ENCODE data around the gene MACROD2.

The MACROD2 gene

DNA sequence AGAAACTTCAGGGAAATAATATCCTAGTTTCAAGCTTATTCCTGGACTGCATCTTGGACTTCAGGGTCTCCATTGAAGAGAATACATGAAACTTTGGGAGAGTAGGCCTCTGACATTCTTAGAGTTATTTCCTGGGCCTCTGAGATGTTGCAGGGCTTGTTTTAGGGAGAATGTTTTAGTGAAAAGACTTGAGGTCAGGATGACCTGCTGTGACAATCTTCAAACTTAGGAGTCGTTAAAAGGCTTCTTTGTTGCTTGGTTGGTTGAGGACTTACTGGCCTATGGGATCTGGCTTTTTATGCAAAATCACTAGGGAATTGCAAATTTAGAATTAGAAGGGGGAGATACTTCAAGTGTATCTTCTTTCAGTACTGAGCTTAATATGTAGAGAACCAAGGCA lies 955.3 kb downstream of the MACROD2 start:
- TF ChIP-seq, protein P1, sequence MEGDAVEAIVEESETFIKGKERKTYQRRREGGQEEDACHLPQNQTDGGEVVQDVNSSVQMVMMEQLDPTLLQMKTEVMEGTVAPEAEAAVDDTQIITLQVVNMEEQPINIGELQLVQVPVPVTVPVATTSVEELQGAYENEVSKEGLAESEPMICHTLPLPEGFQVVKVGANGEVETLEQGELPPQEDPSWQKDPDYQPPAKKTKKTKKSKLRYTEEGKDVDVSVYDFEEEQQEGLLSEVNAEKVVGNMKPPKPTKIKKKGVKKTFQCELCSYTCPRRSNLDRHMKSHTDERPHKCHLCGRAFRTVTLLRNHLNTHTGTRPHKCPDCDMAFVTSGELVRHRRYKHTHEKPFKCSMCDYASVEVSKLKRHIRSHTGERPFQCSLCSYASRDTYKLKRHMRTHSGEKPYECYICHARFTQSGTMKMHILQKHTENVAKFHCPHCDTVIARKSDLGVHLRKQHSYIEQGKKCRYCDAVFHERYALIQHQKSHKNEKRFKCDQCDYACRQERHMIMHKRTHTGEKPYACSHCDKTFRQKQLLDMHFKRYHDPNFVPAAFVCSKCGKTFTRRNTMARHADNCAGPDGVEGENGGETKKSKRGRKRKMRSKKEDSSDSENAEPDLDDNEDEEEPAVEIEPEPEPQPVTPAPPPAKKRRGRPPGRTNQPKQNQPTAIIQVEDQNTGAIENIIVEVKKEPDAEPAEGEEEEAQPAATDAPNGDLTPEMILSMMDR (IDR thresholded peaks at IDR 0.05; ENCODE audit: borderline replicate concordance, insufficient read depth, low read depth, low read length), result no peak
- no peak overlapping the region for H3K4me3 ChIP-seq (ENCODE audit: low read depth, low read length)

DNA sequence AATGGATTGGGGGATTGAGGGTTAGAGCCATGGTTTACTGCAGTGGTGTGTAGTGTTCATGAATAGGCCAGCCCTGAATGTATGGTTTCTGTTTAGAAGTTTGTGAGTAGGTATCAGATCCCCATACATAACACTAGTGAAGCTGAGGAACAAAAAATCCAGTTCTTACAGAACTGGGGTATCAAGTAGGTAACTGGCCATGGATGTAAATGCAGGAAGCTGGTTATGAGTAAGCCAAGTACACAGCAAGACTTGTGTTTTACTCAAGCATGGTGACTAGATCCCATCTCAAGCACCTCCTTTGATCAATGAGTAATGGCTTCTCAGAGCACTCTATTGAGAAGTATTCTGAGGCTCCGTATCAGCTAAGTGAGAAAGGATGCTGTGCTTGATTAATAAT lies 955.8 kb downstream of the MACROD2 start:
- TF ChIP-seq, protein P1 (IDR thresholded peaks at IDR 0.05; ENCODE audit: borderline replicate concordance, insufficient read depth, low read depth, low read length), result no peak
- no peak overlapping the region for H3K4me3 ChIP-seq (ENCODE audit: low read depth, low read length)

DNA sequence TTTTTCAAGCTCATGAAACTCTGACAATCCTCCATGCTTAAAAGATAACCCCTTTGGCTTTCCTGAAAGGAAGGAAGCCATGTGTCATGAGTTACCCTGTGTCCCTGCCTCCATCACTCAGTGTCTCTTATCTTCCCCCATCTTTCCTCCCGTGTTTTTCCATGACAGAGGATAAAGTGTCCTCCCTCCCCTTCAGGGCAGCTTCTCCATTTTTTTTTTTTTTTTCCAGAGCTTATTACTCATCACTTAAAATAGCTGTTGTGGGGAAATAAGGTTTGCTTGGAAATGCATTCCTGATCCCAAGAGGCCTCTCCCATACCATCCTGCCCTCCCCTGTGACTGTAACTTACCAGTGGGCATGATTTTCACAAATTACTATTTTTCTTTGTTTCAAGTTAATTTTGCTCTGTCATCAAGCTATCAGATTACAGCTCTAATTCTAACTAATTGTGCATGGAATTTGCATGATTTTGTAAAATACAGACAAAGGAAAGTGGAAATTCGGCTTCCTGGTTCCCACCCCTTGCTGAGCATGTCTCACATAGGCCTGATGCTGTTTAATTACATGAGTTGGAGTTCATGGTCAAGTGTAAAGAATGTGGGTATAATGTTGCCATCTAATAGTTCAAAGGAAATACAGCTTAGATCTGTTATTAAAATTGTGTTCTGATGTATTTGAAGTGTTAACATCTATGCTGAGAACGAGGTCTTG lies 956.5 kb downstream of the MACROD2 start:
- TF ChIP-seq, protein P1 (IDR thresholded peaks at IDR 0.05; ENCODE audit: borderline replicate concordance, insufficient read depth, low read depth, low read length), result no peak
- no peak overlapping the region for H3K4me3 ChIP-seq (ENCODE audit: low read depth, low read length)

DNA sequence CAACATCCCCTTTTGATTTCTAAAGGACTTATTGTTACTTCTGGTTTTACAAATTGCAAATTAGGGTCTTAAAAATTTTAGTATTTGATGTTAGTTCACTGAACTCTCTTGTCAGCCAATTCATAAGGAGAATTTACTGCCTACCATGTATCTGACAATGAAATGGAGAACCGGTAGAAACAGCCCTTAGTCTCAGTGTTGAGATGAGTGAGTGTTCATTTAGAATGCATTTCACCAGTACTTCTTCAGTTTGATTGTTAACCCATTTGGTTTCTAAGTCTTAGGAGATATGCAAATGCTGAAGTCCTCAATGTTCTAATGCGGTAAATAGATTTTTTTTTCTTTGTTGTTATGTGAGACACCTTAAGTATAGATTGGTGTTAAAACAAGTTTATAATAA lies 958.4 kb downstream of the MACROD2 start:
- TF ChIP-seq, protein P1 (IDR thresholded peaks at IDR 0.05; ENCODE audit: borderline replicate concordance, insufficient read depth, low read depth, low read length), result no peak
- no peak overlapping the region for H3K4me3 ChIP-seq (ENCODE audit: low read depth, low read length)

DNA sequence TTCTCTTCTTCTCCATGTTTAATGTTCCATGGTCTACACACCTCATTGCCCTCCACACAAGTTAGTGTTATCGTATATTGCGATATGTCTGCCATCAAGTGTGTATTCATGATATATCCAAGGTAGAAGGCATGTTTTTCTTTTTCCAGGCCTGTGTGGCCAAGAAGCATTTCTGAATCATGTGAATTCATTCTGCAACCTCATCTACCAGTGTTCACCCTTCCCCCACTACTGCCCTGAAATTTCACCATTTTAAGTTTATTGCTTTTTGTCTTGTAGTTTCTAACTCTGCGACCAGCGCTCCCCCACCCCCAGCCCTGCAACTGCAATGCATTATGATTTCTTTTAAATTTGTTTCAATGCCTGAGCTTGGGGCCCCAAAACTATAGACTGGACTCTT lies 960.1 kb downstream of the MACROD2 start:
- no peak overlapping the region for H3K4me3 ChIP-seq (ENCODE audit: low read depth, low read length)
- TF ChIP-seq, protein P1 (IDR thresholded peaks at IDR 0.05; ENCODE audit: borderline replicate concordance, insufficient read depth, low read depth, low read length), result no peak

DNA sequence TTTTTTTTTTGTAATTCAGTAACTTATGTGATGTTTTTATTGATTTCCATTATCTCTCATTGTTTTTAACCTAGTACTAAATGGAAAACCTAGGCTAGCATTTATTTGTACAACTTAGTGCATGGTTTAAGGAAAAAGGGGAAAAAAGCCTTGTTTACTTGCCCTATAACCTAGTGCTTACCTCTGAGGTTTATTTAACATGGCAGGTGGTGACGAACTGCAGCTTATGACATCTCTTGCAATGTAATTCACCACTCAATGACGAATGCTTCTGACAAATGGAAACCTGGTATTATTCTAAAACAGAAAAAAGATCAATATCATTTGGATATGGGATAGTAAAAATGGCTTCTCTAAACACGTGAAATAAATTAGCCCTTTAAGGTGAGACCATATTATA lies 960.7 kb downstream of the MACROD2 start:
- TF ChIP-seq, protein P1 (IDR thresholded peaks at IDR 0.05; ENCODE audit: borderline replicate concordance, insufficient read depth, low read depth, low read length), result no peak
- H3K4me3 ChIP-seq (ENCODE audit: low read depth, low read length), result no peak overlapping the region

DNA sequence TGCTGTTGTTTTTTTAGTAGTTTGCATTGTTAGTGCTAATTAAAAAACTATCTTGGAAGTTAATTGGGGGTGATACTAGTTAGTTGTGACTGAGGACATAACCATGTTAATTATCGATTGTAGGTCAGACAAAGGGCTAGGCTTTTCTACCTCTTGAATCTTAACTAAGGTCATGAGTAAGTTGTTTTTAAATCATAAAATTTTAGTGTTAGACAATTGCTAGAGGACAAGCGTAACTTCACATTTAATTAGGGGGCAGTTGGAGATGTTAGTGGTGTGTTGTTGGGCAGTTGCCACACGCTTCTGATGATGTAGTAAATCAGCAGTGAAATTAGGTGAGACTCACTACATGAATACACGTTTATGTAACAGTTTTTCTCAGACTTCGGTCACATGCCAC lies 961.2 kb downstream of the MACROD2 start:
- H3K4me3 ChIP-seq (ENCODE audit: low read depth, low read length), result no peak overlapping the region
- TF ChIP-seq, protein P1 (IDR thresholded peaks at IDR 0.05; ENCODE audit: borderline replicate concordance, insufficient read depth, low read depth, low read length), result no peak

Measured in GM12875 (cell line).